Measurements from ENCODE around the gene DCLRE1B. TPM values are rescaled to one million over a fixed set of nuclear protein-coding genes. Genes with fewer than 3 reads are reported as not detected.

Gene DCLRE1B
- total RNA-seq, 1 donor: 4.7 TPM

GRCh38 chr1:113905435-113905861, 322 bp downstream of the DCLRE1B start:
- DNase-seq (ENCODE audit: low read depth): no peak
- no peak for TF ChIP-seq CTCF (IDR thresholded peaks at IDR 0.05; ENCODE audit: insufficient read depth, low read depth, low read length)

GRCh38 chr1:113912594-113913311, 7.6 kb downstream of the DCLRE1B start:
- TF ChIP-seq CTCF (IDR thresholded peaks at IDR 0.05; ENCODE audit: insufficient read depth, low read depth, low read length): no peak
- H3K4me3 ChIP-seq (ENCODE audit: low read depth, low read length): no peak overlapping the region
- DNase-seq (ENCODE audit: low read depth): peak; percentile 66

More at GRCh38 chr1:113905435-113905861, 322 bp downstream of the DCLRE1B start:
- peak overlapping the region; percentile 68 for H3K4me3 ChIP-seq (ENCODE audit: low read depth, low read length)

GRCh38 chr1:113913312-113913668, 8.2 kb downstream of the DCLRE1B start:
- DNase-seq (ENCODE audit: low read depth): no peak
- no peak overlapping the region for H3K4me3 ChIP-seq (ENCODE audit: low read depth, low read length)
- TF ChIP-seq CTCF (IDR thresholded peaks at IDR 0.05; ENCODE audit: insufficient read depth, low read depth, low read length): no peak

GRCh38 chr1:113913887-113914664, 8.9 kb downstream of the DCLRE1B start:
- no peak for DNase-seq (ENCODE audit: low read depth)
- no peak overlapping the region for H3K4me3 ChIP-seq (ENCODE audit: low read depth, low read length)
- no peak for TF ChIP-seq CTCF (IDR thresholded peaks at IDR 0.05; ENCODE audit: insufficient read depth, low read depth, low read length)

- DNase-seq (ENCODE audit: low read depth): no peak
- no peak overlapping the region for H3K4me3 ChIP-seq (ENCODE audit: low read depth, low read length)
- TF ChIP-seq CTCF (IDR thresholded peaks at IDR 0.05; ENCODE audit: insufficient read depth, low read depth, low read length): no peak
Measured at GRCh38 chr1:113916974-113917373, 11.8 kb downstream of the DCLRE1B start.

- DNase-seq (ENCODE audit: low read depth): peak; percentile 13
- no peak overlapping the region for H3K4me3 ChIP-seq (ENCODE audit: low read depth, low read length)
- TF ChIP-seq CTCF (IDR thresholded peaks at IDR 0.05; ENCODE audit: insufficient read depth, low read depth, low read length): no peak
Measured at GRCh38 chr1:113917400-113918082, 12.4 kb downstream of the DCLRE1B start.
